Dendritic cell treated with granulocyte-macrophage colony-stimulating factor and Interleukin-4, amounts not matched to agents 40 ng/mL and 50 ng/mL, for 4 days (primary cell): ENCODE data around the gene FAM90A1.
"Not testable (repeated sequence)": the region's sequence is repeated elsewhere in the genome, so short reads cannot be mapped to it uniquely, and the experiment has no call there.

ENCODE experiments used
- H3K27ac Mint-ChIP-seq: one replicate; pipeline ENCODE4 v1.8.0; 2022; ENCODE audit warnings: mild to moderate bottlenecking, mixed read lengths
- H3K27me3 Mint-ChIP-seq: one replicate; pipeline ENCODE4 v1.8.0; 2022; ENCODE audit warnings: mild to moderate bottlenecking, mixed read lengths
- H3K36me3 Mint-ChIP-seq: one replicate; pipeline ENCODE4 v1.8.0; 2022; ENCODE audit warnings: low read depth, mixed read lengths
- H3K4me1 Mint-ChIP-seq: one replicate; pipeline ENCODE4 v1.8.0; 2022; ENCODE audit warnings: low read depth, mixed read lengths
- H3K4me3 Mint-ChIP-seq: one replicate; pipeline ENCODE4 v1.8.0; 2022; ENCODE audit warnings: mild to moderate bottlenecking, moderate library complexity, mixed read lengths
- H3K9me3 Mint-ChIP-seq: one replicate; pipeline ENCODE4 v1.8.0; 2022; ENCODE audit warnings: mixed read lengths
- intact Hi-C: fragments of 100-400 bp; cut with micrococcal nuclease; formaldehyde crosslinking; loops from one replicate; pipeline ENCODE4 v1.15.0; 2022

The FAM90A1 gene, protein sequence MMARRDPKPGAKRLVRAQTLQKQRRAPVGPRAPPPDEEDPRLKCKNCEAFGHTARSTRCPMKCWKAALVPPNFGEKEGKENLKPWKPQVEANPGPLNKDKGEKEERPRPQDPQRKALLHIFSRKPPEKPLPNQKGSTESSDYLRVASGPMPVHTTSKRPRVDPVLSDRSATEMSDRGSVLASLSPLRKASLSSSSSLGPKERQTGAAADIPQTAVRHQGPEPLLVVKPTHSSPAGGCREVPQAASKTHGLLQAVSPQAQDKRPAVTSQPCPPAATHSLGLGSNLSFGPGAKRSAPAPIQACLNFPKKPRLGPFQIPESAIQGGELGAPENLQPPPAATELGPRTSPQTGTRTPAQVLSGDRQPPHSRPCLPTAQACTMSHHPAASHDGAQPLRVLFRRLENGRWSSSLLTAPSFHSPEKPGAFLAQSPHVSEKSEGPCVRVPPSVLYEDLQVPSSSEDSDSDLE

GRCh38 chr12:8226992-8227731 lies at the start of gene FAM90A1:
Gene FAM90A1, minus strand, starts transcription at chr12:8227618. Its CDS starts 2,786 bp downstream, at chr12:8224832.
- H3K27ac Mint-ChIP-seq, result peak within 1 kb of the TSS; percentile 91
- peak within 1 kb of the TSS; percentile 85 for H3K4me3 Mint-ChIP-seq
- intact Hi-C loops, H3K27me3 Mint-ChIP-seq, H3K36me3 Mint-ChIP-seq, H3K9me3 Mint-ChIP-seq: not testable (repeated sequence)
- peaks cover 56% of the 10 kb centered on the region for H3K4me1 Mint-ChIP-seq

DNA sequence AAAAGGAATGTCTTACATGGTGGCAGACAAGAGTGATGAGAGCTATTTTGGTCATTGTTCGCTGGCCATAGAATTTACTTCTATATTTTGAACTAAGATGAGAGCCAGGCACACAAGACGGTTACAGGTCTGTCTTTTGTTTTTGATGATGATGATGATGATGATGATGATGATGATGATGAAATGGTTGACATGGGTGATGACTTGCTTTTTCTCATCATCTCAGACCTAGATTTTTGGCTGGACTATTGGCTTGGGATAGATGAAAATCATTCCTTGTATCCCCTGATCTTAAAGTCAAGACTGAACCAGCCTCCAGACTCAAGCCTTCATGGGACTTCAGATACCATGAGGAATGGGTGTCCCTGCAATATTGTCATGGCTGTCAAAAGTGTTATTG lies 49.0 kb upstream of the FAM90A1 start:
- H3K27ac Mint-ChIP-seq, H3K36me3 Mint-ChIP-seq, H3K4me3 Mint-ChIP-seq, H3K4me1 Mint-ChIP-seq, H3K9me3 Mint-ChIP-seq, H3K27me3 Mint-ChIP-seq, intact Hi-C loops: not testable (repeated sequence)

DNA sequence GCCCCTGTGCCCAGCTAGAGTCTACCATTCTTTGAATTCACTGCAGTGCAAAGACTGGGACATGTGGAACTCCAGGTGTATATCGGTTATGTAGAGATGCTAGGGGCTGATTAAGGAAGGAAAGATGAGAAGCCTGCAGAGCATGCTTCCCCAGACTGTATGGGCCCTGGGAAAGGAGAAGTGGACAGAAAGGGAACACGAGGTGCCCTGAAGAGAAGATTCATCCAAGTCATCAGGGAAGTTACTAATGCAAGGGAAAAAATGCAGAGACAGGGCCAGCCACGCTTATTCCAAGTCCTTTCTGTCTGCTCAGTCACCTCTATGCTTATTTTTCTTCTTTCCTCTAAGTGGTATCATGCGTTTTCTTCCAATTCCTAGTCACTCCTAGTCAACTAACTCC lies 39.3 kb upstream of the FAM90A1 start:
- intact Hi-C loops, H3K9me3 Mint-ChIP-seq, H3K27me3 Mint-ChIP-seq, H3K4me3 Mint-ChIP-seq, H3K36me3 Mint-ChIP-seq: not testable (repeated sequence)
- Mint-ChIP-seq H3K27ac (peak overlapping the region; percentile 80), H3K4me1 (peaks cover 45% of the 10 kb centered on the region)

DNA sequence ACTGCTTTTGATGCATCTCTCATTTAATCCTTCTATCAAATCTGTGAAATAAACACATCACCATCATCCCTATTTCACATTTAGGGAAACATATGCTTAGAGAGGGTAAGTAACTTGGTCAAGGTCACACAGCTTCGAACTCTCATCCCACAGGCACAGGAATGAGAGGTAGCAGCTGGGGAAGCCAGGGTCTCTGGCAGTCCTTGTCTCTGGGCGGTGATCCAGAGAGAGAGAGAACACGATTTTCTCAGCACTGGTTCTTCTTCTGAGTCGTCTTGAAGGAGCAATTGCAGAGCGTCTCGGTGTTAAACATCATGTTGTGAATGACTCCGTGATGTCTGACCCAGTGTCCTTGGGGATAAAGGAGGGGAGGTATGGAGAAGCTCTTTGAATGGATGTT lies 36.8 kb upstream of the FAM90A1 start:
- Mint-ChIP-seq H3K27me3 (peaks cover 12% of the 10 kb centered on the region), H3K4me1 (peaks cover 38% of the 10 kb centered on the region), H3K27ac (peak overlapping the region; percentile 9)
- H3K9me3 Mint-ChIP-seq, H3K4me3 Mint-ChIP-seq, intact Hi-C loops, H3K36me3 Mint-ChIP-seq: not testable (repeated sequence)

DNA sequence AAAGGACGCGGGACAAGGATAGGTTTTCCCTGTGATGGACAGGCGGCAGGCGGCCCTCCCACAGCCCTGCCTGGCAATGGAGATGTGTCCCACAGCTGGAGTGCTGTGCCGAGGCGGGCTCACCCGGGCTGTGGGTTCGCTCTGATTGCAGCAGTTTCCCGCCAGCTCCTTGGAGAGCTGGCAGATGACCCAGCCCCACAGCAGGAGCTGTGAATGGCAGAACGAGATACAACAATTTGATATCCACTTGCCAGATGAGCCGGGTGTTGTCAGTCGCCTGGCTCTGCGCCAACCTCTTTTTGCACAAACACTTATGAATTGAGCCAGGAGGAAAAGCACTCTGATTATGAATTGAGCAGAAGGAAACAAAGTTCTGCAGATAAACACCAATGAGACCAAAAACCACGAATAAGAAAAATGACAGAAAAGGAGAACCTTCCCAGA lies 33.7 kb upstream of the FAM90A1 start:
- H3K27ac Mint-ChIP-seq, intact Hi-C loops, H3K9me3 Mint-ChIP-seq, H3K36me3 Mint-ChIP-seq, H3K4me3 Mint-ChIP-seq, H3K4me1 Mint-ChIP-seq: not testable (repeated sequence)
- H3K27me3 Mint-ChIP-seq, result peaks cover 17% of the 10 kb centered on the region

DNA sequence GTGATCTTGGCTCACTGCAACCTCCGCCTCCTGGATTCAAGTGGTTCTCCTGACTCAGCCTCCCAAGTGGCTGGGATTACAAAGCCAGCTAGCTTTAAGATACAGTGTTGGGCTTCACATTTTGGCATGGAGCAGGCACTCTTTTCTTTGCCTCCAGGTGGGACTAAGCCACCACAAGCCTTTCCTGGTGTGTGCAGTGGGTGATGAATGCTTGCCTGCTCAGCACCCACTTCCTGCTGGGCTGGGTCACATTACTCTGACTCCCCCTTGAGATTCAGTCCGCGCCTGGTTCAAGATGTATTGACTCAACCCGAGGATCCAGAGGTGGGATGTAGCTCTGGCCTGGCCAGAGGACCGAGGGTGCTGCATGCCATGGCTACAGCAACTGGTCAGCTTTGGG lies 28.9 kb upstream of the FAM90A1 start:
- H3K27ac Mint-ChIP-seq, H3K9me3 Mint-ChIP-seq, H3K4me1 Mint-ChIP-seq, H3K4me3 Mint-ChIP-seq, intact Hi-C loops, H3K36me3 Mint-ChIP-seq: not testable (repeated sequence)
- peaks cover 20% of the 10 kb centered on the region for H3K27me3 Mint-ChIP-seq

- intact Hi-C loops, H3K36me3 Mint-ChIP-seq, H3K4me1 Mint-ChIP-seq, H3K27ac Mint-ChIP-seq, H3K9me3 Mint-ChIP-seq, H3K4me3 Mint-ChIP-seq: not testable (repeated sequence)
- H3K27me3 Mint-ChIP-seq, result peaks cover 12% of the 10 kb centered on the region
Measured at GRCh38 chr12:8254705-8255104, 27.3 kb upstream of the FAM90A1 start.

DNA sequence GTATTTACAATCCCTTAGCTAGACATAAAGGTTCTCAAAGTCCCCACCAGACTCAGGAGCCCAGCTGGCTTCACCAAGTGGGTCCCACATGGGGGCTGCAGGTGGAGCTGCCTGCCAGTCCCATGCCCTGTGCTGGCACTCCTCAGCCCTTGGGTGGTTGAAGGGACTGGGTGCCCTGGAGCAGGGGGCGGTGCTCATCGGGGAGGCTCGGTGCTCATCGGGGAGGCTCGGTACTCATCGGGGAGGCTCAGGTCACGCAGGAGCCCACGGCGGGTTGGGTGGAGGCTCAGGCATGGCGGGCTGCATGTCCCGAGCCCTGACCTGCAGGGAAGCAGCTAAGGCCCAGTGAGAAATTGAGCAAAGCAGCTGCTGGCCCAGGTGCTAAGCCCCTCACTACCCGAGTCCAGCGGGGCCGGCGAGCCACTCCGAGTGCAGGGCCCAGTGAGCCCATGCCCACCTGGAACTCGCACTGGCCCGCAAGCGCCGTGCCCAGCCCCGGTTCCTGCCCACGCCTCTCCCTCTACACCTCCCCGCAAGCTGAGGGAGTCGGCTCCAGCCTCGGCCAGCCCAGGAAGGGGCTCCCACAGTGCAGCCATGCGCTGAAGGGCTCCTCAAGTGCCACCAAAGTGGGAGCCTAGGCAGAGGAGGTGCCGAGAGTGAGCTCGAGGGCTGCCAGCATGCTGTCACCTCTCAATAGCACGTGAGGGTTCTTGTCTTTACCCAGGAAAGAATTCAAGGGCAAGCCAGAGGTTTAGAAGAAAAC lies 24.8 kb upstream of the FAM90A1 start:
- H3K27ac Mint-ChIP-seq, H3K4me3 Mint-ChIP-seq, H3K4me1 Mint-ChIP-seq, H3K36me3 Mint-ChIP-seq, intact Hi-C loops, H3K9me3 Mint-ChIP-seq: not testable (repeated sequence)
- peaks cover 12% of the 10 kb centered on the region for H3K27me3 Mint-ChIP-seq

DNA sequence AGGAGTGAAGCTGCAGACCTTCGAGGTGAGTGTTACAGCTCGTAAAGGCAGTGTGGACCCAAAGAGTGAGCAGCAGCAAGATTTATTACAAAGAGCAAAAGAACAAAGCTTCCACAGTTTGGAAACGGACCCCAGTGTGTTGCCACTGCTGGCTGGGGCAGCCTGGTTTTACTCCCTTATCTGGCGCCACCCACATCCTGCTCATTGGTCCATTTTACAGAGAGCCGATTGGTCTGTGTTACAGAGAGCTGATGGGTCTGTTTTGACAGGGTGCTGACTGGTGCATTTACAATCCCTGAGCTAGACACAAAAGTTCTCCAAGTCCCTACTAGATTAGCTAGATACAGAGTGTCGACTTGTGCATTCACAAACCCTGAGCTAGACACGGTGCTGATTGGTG lies 24.2 kb upstream of the FAM90A1 start:
- intact Hi-C loops, H3K27me3 Mint-ChIP-seq, H3K4me3 Mint-ChIP-seq, H3K4me1 Mint-ChIP-seq, H3K36me3 Mint-ChIP-seq, H3K27ac Mint-ChIP-seq, H3K9me3 Mint-ChIP-seq: not testable (repeated sequence)

DNA sequence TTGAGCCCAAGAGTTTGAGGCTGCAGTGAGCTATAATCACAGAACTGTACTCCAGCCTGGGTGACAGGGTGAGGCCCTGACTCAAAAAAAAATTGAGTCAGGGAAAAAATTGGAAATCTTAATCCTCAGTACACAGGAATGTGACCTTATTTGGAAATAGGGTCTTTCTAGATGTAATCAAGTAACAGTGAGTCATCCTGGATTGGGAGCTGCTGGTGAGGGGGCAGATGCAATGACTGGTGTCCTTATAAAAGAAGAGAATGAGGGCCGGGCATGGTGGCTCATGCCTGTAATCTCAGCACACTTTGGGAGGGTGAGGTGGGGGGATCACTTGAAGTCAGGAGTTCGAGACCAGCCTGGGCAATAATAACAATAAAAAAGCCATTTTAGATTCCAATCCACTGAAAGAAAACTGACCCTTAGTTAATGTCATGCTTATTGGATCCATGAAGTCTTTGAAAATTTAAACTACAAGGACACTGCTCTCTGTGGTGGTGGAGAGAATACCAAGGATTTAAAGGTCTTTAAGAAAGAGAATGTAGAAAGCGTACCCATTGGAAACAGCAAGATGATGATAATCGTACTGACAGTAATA lies 19.6 kb upstream of the FAM90A1 start:
- intact Hi-C loops, H3K4me3 Mint-ChIP-seq, H3K9me3 Mint-ChIP-seq, H3K27ac Mint-ChIP-seq: not testable (repeated sequence)
- H3K27me3 Mint-ChIP-seq, result peaks cover 16% of the 10 kb centered on the region
- peaks cover 11% of the 10 kb centered on the region for H3K4me1 Mint-ChIP-seq
- peaks cover 12% of the 10 kb centered on the region for H3K36me3 Mint-ChIP-seq

DNA sequence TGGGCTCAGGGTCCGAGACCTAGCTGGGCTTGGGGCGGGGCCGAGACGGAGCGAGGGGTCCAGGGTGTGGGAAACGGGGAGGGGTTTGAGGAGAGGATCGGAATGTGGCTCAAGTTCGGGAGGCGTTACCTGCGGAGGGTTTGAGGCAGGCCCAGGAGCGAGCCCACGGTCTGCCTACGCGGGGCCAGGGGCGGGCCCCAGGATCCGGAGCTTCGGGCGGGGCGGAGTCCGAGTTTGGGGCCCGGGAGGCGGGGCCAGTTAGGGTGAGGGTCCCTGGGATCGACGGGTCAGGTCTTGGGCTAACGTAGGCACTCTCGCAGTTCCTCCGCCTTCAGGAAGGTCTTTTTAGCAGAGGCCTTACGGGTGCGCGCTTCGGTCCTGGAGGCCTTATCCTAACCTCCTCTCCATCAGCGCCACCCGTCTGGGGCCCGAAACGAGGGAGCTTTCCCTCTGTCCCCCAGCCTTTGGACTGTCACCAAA lies 16.3 kb upstream of the FAM90A1 start:
- intact Hi-C loops, H3K9me3 Mint-ChIP-seq: not testable (repeated sequence)
- Mint-ChIP-seq H3K4me1 (peaks cover 20% of the 10 kb centered on the region), H3K4me3 (peak overlapping the region; percentile 95), H3K36me3 (peaks cover 35% of the 10 kb centered on the region), H3K27ac (peak overlapping the region; percentile 95), H3K27me3 (peaks cover 13% of the 10 kb centered on the region)

DNA sequence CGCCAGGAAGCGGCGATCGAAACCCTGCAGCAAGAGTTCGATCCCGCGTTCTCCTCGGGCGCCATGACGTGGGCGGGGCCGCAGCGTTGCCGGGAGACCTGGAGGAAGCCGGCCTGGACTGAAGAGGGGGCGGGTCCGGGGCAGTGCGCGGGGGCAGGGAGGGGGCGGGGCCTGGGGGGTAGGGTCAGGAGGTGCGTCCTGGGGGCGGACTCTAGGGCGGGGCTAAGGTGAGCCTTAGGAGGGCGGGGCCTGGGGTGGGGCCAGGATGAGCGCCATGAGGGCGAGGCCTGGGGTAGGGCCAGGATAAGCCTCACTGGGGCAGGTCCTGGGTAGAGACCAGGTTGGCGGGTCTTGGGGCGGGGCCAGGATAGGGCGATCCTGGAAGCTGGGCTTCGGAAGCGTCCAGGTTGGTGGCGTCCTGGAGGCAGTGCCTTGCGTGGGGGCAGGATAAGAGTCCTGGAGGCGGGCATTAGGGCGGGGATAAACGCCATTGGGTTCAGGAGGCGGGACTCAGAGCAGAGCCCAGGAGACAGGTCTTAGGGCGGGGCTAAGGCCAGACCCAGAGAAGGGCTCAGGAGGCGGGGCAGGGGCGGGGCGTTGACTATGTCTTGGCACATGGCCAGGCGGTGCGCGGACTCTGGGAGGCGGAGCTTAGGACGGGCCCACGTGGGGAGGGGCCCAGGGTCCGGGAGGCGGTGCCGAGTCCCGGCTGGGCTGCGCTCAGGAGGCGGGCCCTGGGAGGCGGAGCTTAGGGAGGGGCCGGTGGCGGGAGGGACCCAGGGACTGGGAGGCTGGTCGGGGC lies 15.7 kb upstream of the FAM90A1 start:
- Mint-ChIP-seq H3K4me1 (peaks cover 20% of the 10 kb centered on the region), H3K36me3 (peaks cover 42% of the 10 kb centered on the region)

GRCh38 chr12:8242622-8242879 lies 15.1 kb upstream of the FAM90A1 start:
- Mint-ChIP-seq H3K4me1 (peaks cover 20% of the 10 kb centered on the region), H3K4me3 (peak overlapping the region; percentile 85), H3K27ac (peak overlapping the region; percentile 95), H3K27me3 (peaks cover 13% of the 10 kb centered on the region), H3K36me3 (peaks cover 47% of the 10 kb centered on the region)
- intact Hi-C loops, H3K9me3 Mint-ChIP-seq: not testable (repeated sequence)

More for the DNA sequence above, 15.7 kb upstream of the FAM90A1 start:
- H3K27ac Mint-ChIP-seq, result peak overlapping the region; percentile 95
- H3K4me3 Mint-ChIP-seq, result peak overlapping the region; percentile 95
- peaks cover 13% of the 10 kb centered on the region for H3K27me3 Mint-ChIP-seq
- H3K9me3 Mint-ChIP-seq, intact Hi-C loops: not testable (repeated sequence)
